SU-DHL-6 (cell line): ENCODE measurements around the gene NFIA.

ENCODE experiments used
- H2AFZ ChIP-seq: fragments of 200-600 bp; sonication (generic); 2 replicates; pipeline ENCODE4 v1.6.1; 2014; ENCODE audit warnings: low read depth, mild to moderate bottlenecking, moderate library complexity, mixed read lengths, antibody characterized with exemption, low read length; ENCODE audit not compliant: severe bottlenecking
- H3F3A ChIP-seq: fragments of 200-600 bp; shearing (Covaris generic); 2 replicates; pipeline ENCODE4 v1.6.0; 2016; ENCODE audit warnings: antibody characterized with exemption, mild to moderate bottlenecking; ENCODE audit not compliant: insufficient read depth
- H3K27ac ChIP-seq: fragments of 200-600 bp; sonication (generic); 2 replicates; pipeline ENCODE4 v1.5.1; 2016; ENCODE audit warnings: low read depth, mild to moderate bottlenecking, low read length, moderate library complexity, mixed read lengths
- H3K27me3 ChIP-seq: fragments of 200-600 bp; sonication (generic), shearing (Covaris generic); 2 replicates; pipeline ENCODE4 v1.6.0; 2014; ENCODE audit warnings: mild to moderate bottlenecking, low read length
- H3K36me3 ChIP-seq: fragments of 200-600 bp; sonication (generic); 2 replicates; pipeline ENCODE4 v1.6.1; 2014; ENCODE audit warnings: mild to moderate bottlenecking, low read length, mixed read lengths
- H3K4me2 ChIP-seq: fragments of 300-600, 200-600 bp; shearing (Covaris generic), sonication (generic); 2 replicates; pipeline ENCODE4 v1.6.0; 2014; ENCODE audit warnings: low read length, low read depth, mild to moderate bottlenecking; ENCODE audit not compliant: poor library complexity, severe bottlenecking
- H3K4me3 ChIP-seq: fragments of 200-600 bp; sonication (generic); 2 replicates; pipeline ENCODE4 v1.5.1; 2014; ENCODE audit warnings: antibody characterized with exemption, low read length, mild to moderate bottlenecking, mixed read lengths; ENCODE audit not compliant: insufficient read depth, poor library complexity, severe bottlenecking
- H3K79me2 ChIP-seq: fragments of 200-600 bp; sonication (generic); 2 replicates; pipeline ENCODE4 v1.6.1; 2014; ENCODE audit warnings: mild to moderate bottlenecking, low read length, moderate library complexity; ENCODE audit not compliant: insufficient read depth
- H3K9ac ChIP-seq: fragments of 200-600 bp; sonication (generic); 2 replicates; pipeline ENCODE4 v1.7.0; 2014; ENCODE audit warnings: mild to moderate bottlenecking, low read length
- H3K9me2 ChIP-seq: fragments of 200-600 bp; sonication (generic); replicated peaks from 2 replicates; pipeline ENCODE4 v1.6.1; 2014; ENCODE audit warnings: low read length; ENCODE audit not compliant: insufficient read depth
- H3K9me3 ChIP-seq: fragments of 200-600 bp; sonication (generic); 2 replicates; pipeline ENCODE4 v1.6.1; 2014; ENCODE audit warnings: low read length, mixed read lengths; ENCODE audit not compliant: insufficient read depth
- H4K20me1 ChIP-seq: fragments of 200-600 bp; sonication (generic); 2 replicates; pipeline ENCODE4 v1.6.1; 2014; ENCODE audit warnings: low read depth, mild to moderate bottlenecking, antibody characterized with exemption, low read length, moderate library complexity, mixed read lengths
- CTCF ChIP-seq: fragments of 200-600 bp; sonication (generic); IDR thresholded peaks from one replicate; pipeline ENCODE4 v1.5.1; 2017; ENCODE audit warnings: antibody characterized with exemption, mild to moderate bottlenecking, low read length, moderate library complexity; ENCODE audit not compliant: insufficient read depth, poor library complexity, severe bottlenecking
- EZH2phosphoT487 ChIP-seq: fragments of 200-600 bp; sonication (generic), shearing (Covaris generic); conservative IDR thresholded peaks from 2 replicates; pipeline ENCODE4 v1.6.1; 2018; ENCODE audit warnings: mild to moderate bottlenecking, antibody characterized with exemption, low read length, moderate library complexity, mixed read lengths

Gene NFIA

GRCh38 chr1:61480273-61480935, 398.0 kb downstream of the NFIA start:
- Histone ChIP-seq H3K36me3 (no peaks in the 10 kb centered on the region), H3K27me3 (no peaks in the 10 kb centered on the region), H3K27ac (no peak overlapping the region), H3K4me3 (no peak overlapping the region), H2AFZ (no peak overlapping the region), H4K20me1 (no peaks in the 10 kb centered on the region), H3K9ac (no peak overlapping the region), H3F3A (no peaks in the 10 kb centered on the region), H3K4me2 (no peak overlapping the region), H3K9me2 (no peaks in the 10 kb centered on the region), H3K9me3 (no peaks in the 10 kb centered on the region), H3K79me2 (no peaks in the 10 kb centered on the region)
- TF ChIP-seq CTCF = no peak
- no peak for TF ChIP-seq EZH2phosphoT487

GRCh38 chr1:61481315-61481715, 399.0 kb downstream of the NFIA start:
- Histone ChIP-seq H3K9me3 (no peaks in the 10 kb centered on the region), H3K27me3 (no peaks in the 10 kb centered on the region), H3K79me2 (no peaks in the 10 kb centered on the region), H3K36me3 (no peaks in the 10 kb centered on the region), H3K9ac (no peak overlapping the region), H2AFZ (no peak overlapping the region), H3K9me2 (no peaks in the 10 kb centered on the region), H3F3A (no peaks in the 10 kb centered on the region), H4K20me1 (no peaks in the 10 kb centered on the region), H3K27ac (no peak overlapping the region), H3K4me3 (no peak overlapping the region), H3K4me2 (no peak overlapping the region)
- TF ChIP-seq CTCF = no peak
- TF ChIP-seq EZH2phosphoT487 = no peak

GRCh38 chr1:61482170-61482734, 399.9 kb downstream of the NFIA start:
- H3K4me3 ChIP-seq = no peak overlapping the region
- H3K9ac ChIP-seq = no peak overlapping the region
- no peaks in the 10 kb centered on the region for H3K9me2 ChIP-seq
- no peaks in the 10 kb centered on the region for H3K79me2 ChIP-seq
- no peaks in the 10 kb centered on the region for H3F3A ChIP-seq
- no peaks in the 10 kb centered on the region for H4K20me1 ChIP-seq
- no peaks in the 10 kb centered on the region for H3K9me3 ChIP-seq
- H3K27ac ChIP-seq = no peak overlapping the region
- H3K27me3 ChIP-seq = no peaks in the 10 kb centered on the region
- no peak overlapping the region for H2AFZ ChIP-seq
- TF ChIP-seq EZH2phosphoT487 (no peak), CTCF (no peak)
- H3K36me3 ChIP-seq = no peaks in the 10 kb centered on the region
- H3K4me2 ChIP-seq = no peak overlapping the region
